ENCODE data around the gene SLBP. TPM values are rescaled to one million over a fixed set of nuclear protein-coding genes. Genes with fewer than 3 reads are reported as not detected.

SLBP gene
- polyA plus RNA-seq, 3 donors: 95.6 to 98.5 (median 97.9) TPM

- no peak for DNase-seq (ENCODE audit: low read depth in 3 of 3, low spot score in 2 of 3)
Measured at GRCh38 chr4:1658146-1658545, 54.0 kb downstream of the SLBP start.

GRCh38 chr4:1656986-1657385 lies 55.1 kb downstream of the SLBP start:
- no peak for DNase-seq (ENCODE audit: low read depth in 3 of 3, low spot score in 2 of 3)

DNA sequence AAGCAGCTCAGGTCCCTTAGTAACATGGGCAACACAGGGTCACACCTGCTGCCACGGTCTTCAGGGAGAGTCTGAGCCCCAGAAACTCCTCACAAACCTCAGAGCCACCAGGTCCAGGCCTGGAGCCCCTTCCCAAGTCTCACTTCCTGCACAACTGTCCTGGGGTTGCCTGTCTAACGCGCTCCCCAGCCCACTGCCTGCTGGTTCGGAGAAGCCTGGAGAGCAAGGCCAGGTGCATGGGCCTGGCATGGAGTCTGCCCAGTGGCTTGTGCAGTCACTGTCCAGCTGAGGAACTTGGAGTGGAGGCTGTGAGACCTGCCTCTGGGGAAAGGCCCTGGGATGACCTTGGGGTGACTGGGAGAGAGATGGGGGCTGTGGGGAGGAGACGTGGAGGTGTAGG lies 56.0 kb downstream of the SLBP start:
- no peak for DNase-seq (ENCODE audit: low read depth in 3 of 3, low spot score in 2 of 3)

GRCh38 chr4:1655676-1656075 lies 56.4 kb downstream of the SLBP start:
- DNase-seq (ENCODE audit: low read depth in 3 of 3, low spot score in 2 of 3): no peak

- no peak for DNase-seq (ENCODE audit: low read depth in 3 of 3, low spot score in 2 of 3)
Measured at GRCh38 chr4:1655081-1655480, 57.0 kb downstream of the SLBP start.

- peak in 1 of 3 donors; percentile 26 for DNase-seq (ENCODE audit: low read depth in 3 of 3, low spot score in 2 of 3)
Measured at GRCh38 chr4:1654216-1654955, 57.7 kb downstream of the SLBP start.

- DNase-seq (ENCODE audit: low read depth in 3 of 3, low spot score in 2 of 3): no peak
Measured at GRCh38 chr4:1653776-1654175, 58.3 kb downstream of the SLBP start.

- DNase-seq (ENCODE audit: low read depth in 3 of 3, low spot score in 2 of 3): no peak
Measured at GRCh38 chr4:1652088-1652487, 60.0 kb downstream of the SLBP start.

DNA sequence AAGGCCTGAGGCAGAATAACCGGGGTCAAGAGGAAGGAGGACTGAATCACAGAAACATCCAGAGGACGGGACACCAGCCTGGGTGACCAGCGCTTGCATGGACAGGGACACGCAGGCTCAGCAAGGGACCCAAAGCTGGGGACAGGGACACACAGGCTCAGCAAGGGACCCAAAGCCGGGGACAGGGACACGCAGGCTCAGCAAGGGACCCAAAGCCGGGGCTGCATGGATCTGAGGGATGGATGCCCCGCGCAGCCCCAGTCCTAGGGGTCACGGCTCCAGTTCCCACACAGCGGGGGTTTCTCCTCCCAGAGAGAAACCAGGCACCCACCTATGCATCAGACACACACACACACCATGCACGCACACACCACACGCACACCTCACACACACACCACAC lies 60.5 kb downstream of the SLBP start:
- DNase-seq (ENCODE audit: low read depth in 3 of 3, low spot score in 2 of 3): no peak

DNA sequence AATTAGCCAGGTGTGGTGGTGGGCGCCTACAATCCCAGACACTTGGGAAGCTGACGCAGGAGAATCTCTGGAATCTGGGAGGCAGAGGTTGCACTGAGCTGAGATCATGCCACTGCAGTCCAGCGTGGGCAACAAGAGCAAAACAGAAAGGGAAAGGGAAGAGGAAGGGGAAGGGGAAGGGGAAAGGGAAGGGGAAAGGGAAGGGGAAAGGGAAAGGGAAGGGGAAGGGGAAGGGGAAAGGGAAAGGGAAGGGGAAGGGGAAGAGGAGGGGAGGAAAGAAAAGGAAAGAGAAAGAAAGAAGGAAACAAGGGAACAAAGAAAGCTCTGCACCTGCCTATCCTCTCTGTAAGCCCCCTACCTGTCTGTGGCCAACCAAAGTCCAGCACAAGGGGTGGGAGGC lies 63.2 kb downstream of the SLBP start:
- no peak for DNase-seq (ENCODE audit: low read depth in 3 of 3, low spot score in 2 of 3)

- DNase-seq (ENCODE audit: low read depth in 3 of 3, low spot score in 2 of 3): no peak
Measured at GRCh38 chr4:1647432-1647831, 64.7 kb downstream of the SLBP start.

- DNase-seq (ENCODE audit: low read depth in 3 of 3, low spot score in 2 of 3): no peak
Measured at GRCh38 chr4:1646690-1647089, 65.4 kb downstream of the SLBP start.

GRCh38 chr4:1644891-1645657 lies 67.0 kb downstream of the SLBP start:
- DNase-seq (ENCODE audit: low read depth in 3 of 3, low spot score in 2 of 3): peak in 1 of 3 donors; percentile 38

DNA sequence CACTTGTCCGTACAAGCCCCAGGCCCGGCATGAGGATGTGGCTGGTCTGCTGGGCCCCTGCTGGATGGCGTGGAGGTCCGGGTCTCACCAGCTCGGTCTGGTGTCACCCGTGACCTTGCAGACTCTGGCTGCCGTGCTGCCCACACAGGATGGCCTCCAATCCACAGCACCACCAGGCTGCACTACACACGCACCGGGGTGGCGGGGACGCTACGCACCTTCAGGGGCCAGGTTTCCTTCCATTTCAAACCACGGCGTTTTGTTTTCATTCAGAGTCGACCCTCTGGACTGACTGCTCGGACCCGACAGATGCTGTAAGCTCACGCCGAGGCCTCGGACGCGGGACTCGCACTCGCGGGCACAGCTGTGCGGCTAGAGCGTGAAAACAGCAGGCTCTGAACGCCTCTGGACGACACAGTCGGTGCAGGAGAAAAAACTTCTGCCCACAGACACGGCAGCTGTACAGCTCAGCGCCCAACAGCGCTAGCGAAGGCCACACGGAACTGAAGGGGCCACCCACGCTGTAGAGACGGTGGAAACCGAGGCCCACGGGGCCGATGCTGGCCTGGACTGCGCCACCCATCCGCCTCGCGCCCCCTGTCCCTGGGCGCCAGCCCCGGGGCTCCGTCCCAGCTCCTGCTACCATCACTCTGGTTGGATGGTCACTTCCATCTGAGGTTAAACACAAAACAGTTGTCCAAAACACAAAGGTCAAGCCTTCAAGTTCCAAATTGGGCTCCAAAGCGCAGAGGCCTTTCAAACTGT lies 68.0 kb downstream of the SLBP start:
- no peak for DNase-seq (ENCODE audit: low read depth in 3 of 3, low spot score in 2 of 3)

Other genes with a start within 250 kb of the SLBP start
- gene FAM53A, start 28.0 kb downstream of the SLBP start, polyA plus RNA-seq (ENCODE audit: insufficient read length in 3 of 3): 1 to 10 TPM; 1.1 to 1.7 (median 1.3) TPM
- gene TMEM129, start 9.0 kb upstream of the SLBP start, polyA plus RNA-seq (ENCODE audit: insufficient read length in 3 of 3): 10 to 100 TPM; 33.2 to 37.1 (median 34.2) TPM
- 10 to 100 TPM; 36.5 to 40.9 (median 39.8) TPM for gene TACC3, start 9.2 kb upstream of the SLBP start, polyA plus RNA-seq (ENCODE audit: insufficient read length in 3 of 3)
- gene FGFR3, start 81.0 kb upstream of the SLBP start, polyA plus RNA-seq (ENCODE audit: insufficient read length in 3 of 3): 10 to 100 TPM; 59.6 to 73.9 (median 62.8) TPM
- gene LETM1, start 143.8 kb upstream of the SLBP start, polyA plus RNA-seq (ENCODE audit: insufficient read length in 3 of 3): 10 to 100 TPM; 18.2 to 19.8 (median 18.6) TPM
- 10 to 100 TPM; 73.8 to 76.6 (median 75.5) TPM for gene NSD2, start 159.1 kb upstream of the SLBP start, polyA plus RNA-seq (ENCODE audit: insufficient read length in 3 of 3)